K562 (cell line): ENCODE data around the gene FAM174C. TPM values are rescaled to one million over a fixed set of nuclear protein-coding genes. Genes with fewer than 3 reads are reported as not detected.

ENCODE experiments used
- ATAC-seq: fragments of 200-7000 bp; cut with Tn5 transposase; 3 replicates; pipeline ENCODE4 v1.9.1; 2020; ENCODE audit warnings: moderate library complexity
- BruUV-seq: library from RNA; stranded (reverse); fragments of 400-500 nt; replicated peaks from 2 replicates; lab custom pipeline; 2021; lab: Mats Ljungman, UMichigan
- CTCF ChIA-PET: fragments of 300-600 bp; formaldehyde crosslinking; extraction: SDS; loops from one replicate; lab custom pipeline; 2021; ENCODE audit warnings: low intra/inter-chr PET ratio; lab: Yijun Ruan, JAX
- POLR2A ChIA-PET: fragments of 300-600, 350-650 bp; sonication (Branson Sonifier 250); formaldehyde crosslinking; extraction: SDS; loops from one replicate; lab custom pipeline; 2021; ENCODE audit warnings: antibody characterized with exemption, inconsistent platforms; lab: Yijun Ruan, JAX
- DNase-seq, 4 experiments: peaks; one replicate each; pipeline versions ENCODE4 v3.0.0 to v3.0.0-alpha.2; 2011 to 2018; ENCODE audit warnings: low spot score in 3 of 4, mixed read lengths in 3 of 4; ENCODE audit errors: extremely low read depth in 1 of 4
- FAIRE-seq: peaks from 2 replicates; lab custom pipeline; 2011; peaks lifted over from hg19 to GRCh38; lab: Jason Lieb, UNC
- H2AFZ ChIP-seq: 2 replicates; pipeline ENCODE4 v1.6.0; 2011; ENCODE audit warnings: low read depth, low read length, control low read depth, inconsistent platforms
- H3K27ac ChIP-seq: fragments of 200-600 bp; 3 replicates; pipeline ENCODE4 v1.8.0; 2011; ENCODE audit warnings: low read depth, mild to moderate bottlenecking, control low read depth, inconsistent platforms, low read length, moderate library complexity, mixed read lengths; ENCODE audit errors: extremely low read depth
- H3K27me3 ChIP-seq, 2 experiments: fragments of 300-600 bp in 1 of 2; 2 replicates in 1 of 2; 3 replicates in 1 of 2; pipeline versions ENCODE4 v1.6.0 to v1.8.0; 2011; ENCODE audit warnings: inconsistent platforms in 2 of 2, low read length in 2 of 2, mild to moderate bottlenecking in 1 of 2, mixed read lengths in 1 of 2, moderate library complexity in 1 of 2; ENCODE audit not compliant: control insufficient read depth in 2 of 2, insufficient read depth in 2 of 2
- H3K36me3 ChIP-seq: fragments of 300-600 bp; 3 replicates; pipeline ENCODE4 v1.8.0; 2011; ENCODE audit warnings: mild to moderate bottlenecking, low read length, inconsistent platforms; ENCODE audit not compliant: control insufficient read depth, insufficient read depth
- H3K4me1 ChIP-seq, 2 experiments: fragments of 200-600 bp in 1 of 2; replicated peaks in 1 of 2; 2 replicates in 1 of 2; 3 replicates in 1 of 2; pipeline versions ENCODE4 v1.5.1 to v1.8.0; 2011; ENCODE audit warnings: inconsistent platforms in 2 of 2, low read length in 2 of 2, mild to moderate bottlenecking in 1 of 2, mixed read lengths in 1 of 2, moderate library complexity in 1 of 2; ENCODE audit not compliant: control insufficient read depth in 2 of 2, insufficient read depth in 2 of 2
- H3K4me2 ChIP-seq: 2 replicates; pipeline ENCODE4 v1.6.1; 2011; ENCODE audit warnings: low read length, control low read depth, inconsistent platforms, mixed read lengths; ENCODE audit not compliant: insufficient read depth
- H3K4me3 ChIP-seq: fragments of 200-600 bp; sonication (generic), shearing (Covaris generic); 2 replicates; pipeline ENCODE4 v1.5.1; 2016; ENCODE audit warnings: control low read depth, inconsistent platforms
- H3K79me2 ChIP-seq: fragments of 200-600 bp; 3 replicates; pipeline ENCODE4 v1.8.0; 2011; ENCODE audit warnings: low read length, inconsistent platforms; ENCODE audit not compliant: control insufficient read depth, insufficient read depth
- H3K9ac ChIP-seq, 2 experiments: 2 replicates each; pipeline versions ENCODE4 v1.6.0 to v1.6.1; 2011; ENCODE audit warnings: low read depth in 2 of 2, low read length in 2 of 2, control low read depth in 1 of 2, inconsistent platforms in 1 of 2, mild to moderate bottlenecking in 1 of 2, mixed read lengths in 1 of 2; ENCODE audit not compliant: insufficient read depth in 1 of 2
- H3K9me1 ChIP-seq: one replicate; pipeline ENCODE4 v1.6.0; 2011; ENCODE audit warnings: inconsistent platforms, mild to moderate bottlenecking, low read length, moderate library complexity; ENCODE audit not compliant: control insufficient read depth, insufficient read depth
- H3K9me3 ChIP-seq: replicated peaks from 2 replicates; pipeline ENCODE4 v1.5.1; 2011; ENCODE audit warnings: low read depth, low read length, inconsistent platforms; ENCODE audit not compliant: control insufficient read depth, insufficient read depth
- H4K20me1 ChIP-seq: replicated peaks from 2 replicates; pipeline ENCODE4 v1.6.1; 2011; ENCODE audit warnings: low read length, inconsistent platforms, mixed read lengths; ENCODE audit not compliant: control insufficient read depth, insufficient read depth
- CC2D1A ChIP-seq: fragments of 450-650 bp; IDR thresholded peaks from 2 replicates; pipeline ENCODE4 v1.6.1; 2017; ENCODE audit warnings: mild to moderate bottlenecking
- CHD4 ChIP-seq: fragments of 200-600 bp; sonication (generic); IDR thresholded peaks from 3 replicates; pipeline ENCODE4 v1.6.1; 2012; ENCODE audit warnings: low read depth, mild to moderate bottlenecking, mixed read lengths, low read length, inconsistent platforms; ENCODE audit not compliant: insufficient read depth, insufficient replicate concordance, poor library complexity, severe bottlenecking
- ELF2 ChIP-seq: fragments of 250-450 bp; sonication (Bioruptor Pico); IDR thresholded peaks from 2 replicates; pipeline ENCODE4 v1.5.0; 2021; ENCODE audit warnings: mild to moderate bottlenecking
- HDAC3 ChIP-seq: fragments of 450-650 bp; IDR thresholded peaks from 2 replicates; pipeline ENCODE4 v1.6.1; 2018; ENCODE audit warnings: borderline replicate concordance, mild to moderate bottlenecking, moderate library complexity; ENCODE audit not compliant: partially characterized antibody
- POLR3G ChIP-seq: IDR thresholded peaks from 2 replicates; pipeline ENCODE4 v1.6.1; 2011; ENCODE audit not compliant: insufficient read length, insufficient replicate concordance; ENCODE audit errors: extremely low read depth
- RBM34 ChIP-seq: fragments of 200-400 bp; formaldehyde crosslinking; IDR thresholded peaks from 2 replicates; pipeline ENCODE4 v1.6.1; 2018; ENCODE audit warnings: low read length, borderline replicate concordance; ENCODE audit not compliant: insufficient read depth
- SMAD3 ChIP-seq: fragments of 450-650 bp; formaldehyde crosslinking; conservative IDR thresholded peaks from 2 replicates; pipeline ENCODE4 v1.4.0; 2020; ENCODE audit warnings: mild to moderate bottlenecking
- TRIM24 ChIP-seq, 2 experiments: fragments of 450-650 bp; IDR thresholded peaks; 2 replicates each; pipeline ENCODE4 v1.6.1; 2016
- ZBTB7A ChIP-seq: IDR thresholded peaks from 2 replicates; pipeline ENCODE4 v1.6.1; 2011; ENCODE audit warnings: low read depth, mild to moderate bottlenecking, low read length, moderate library complexity, borderline replicate concordance; ENCODE audit not compliant: control insufficient read depth
- ZNF583 ChIP-seq: fragments of 250-450 bp; sonication (Bioruptor Pico); IDR thresholded peaks from 2 replicates; pipeline ENCODE4 v1.4.0; 2020
- WGBS: fragments of 100-300 bp; shearing (Covaris generic); methylation state at CpG from one replicate; pipeline ENCODE4 v1.1.6; 2016; ENCODE audit warnings: low coverage, mixed read lengths; ENCODE audit not compliant: insufficient coverage; ENCODE audit errors: missing lambda C conversion rate; 5-methylcytosine and 5-hydroxymethylcytosine counted together
- in situ Hi-C: fragments of 300-500 bp; cut with MboI; formaldehyde crosslinking; loops from 4 replicates; pipeline ENCODE4 v1.15.0; 2018; ENCODE audit warnings: inconsistent platforms, mixed read lengths
- intact Hi-C: fragments of 100-400 bp; cut with micrococcal nuclease; formaldehyde crosslinking; loops from 2 replicates; pipeline ENCODE4 v1.14.2; 2022
- polyA plus RNA-seq, 8 experiments: library from polyadenylated mRNA; depleted of rRNA in 4 of 8; stranded (reverse) in 5 of 8; unstranded in 3 of 8; fragments of >200 nt; fragmentation: Nextera tagmentation in 2 of 8; fragmentation: Illumina TruSeq in 1 of 8; extraction: Ambion mirVana in 2 of 8; extraction: Trizol in 1 of 8; gene quantifications; 2 replicates each; pipeline versions ENCODE4 v1.2.1 to v1.2.3, GENCODE V29; 2011 to 2014; ENCODE audit warnings: inconsistent platforms in 1 of 8, missing spikeins in 1 of 8
- total RNA-seq, 7 experiments: library from RNA; depleted of rRNA in 6 of 7; stranded (reverse); fragments of >200 nt in 6 of 7; fragmentation: Illumina TruSeq in 2 of 7; extraction: Trizol in 2 of 7; gene quantifications; 2 replicates each; pipeline versions ENCODE4 v1.2.1 to v1.2.3, GENCODE V29; 2011 to 2021; ENCODE audit warnings: low replicate concordance in 1 of 7
- TF ChIP-seq, protein P1 (sequence below): fragments of 250-450 bp; sonication (Bioruptor Pico); IDR thresholded peaks from 2 replicates; pipeline ENCODE4 v1.5.0; 2021; ENCODE audit warnings: mild to moderate bottlenecking, moderate library complexity
- TF ChIP-seq, protein P2 (sequence below), 3 experiments: fragments of 200-800 bp in 1 of 3; sonication (Bioruptor generic) in 1 of 3; sonication (generic) in 1 of 3; formaldehyde crosslinking in 1 of 3; IDR thresholded peaks; 2 replicates each; pipeline versions ENCODE4 v1.6.1 to v1.8.0; 2016 to 2022; ENCODE audit warnings: mild to moderate bottlenecking in 2 of 3, missing compliant biosample characterization in 2 of 3, missing genetic modification characterization in 2 of 3, missing genetic modification reagents in 1 of 3
- TF ChIP-seq, protein P3 (sequence below): sonication (generic); formaldehyde crosslinking; IDR thresholded peaks from 2 replicates; pipeline ENCODE4 v1.5.0; 2020; ENCODE audit warnings: missing genetic modification reagents
- TF ChIP-seq, protein P4 (sequence below): sonication (generic); formaldehyde crosslinking; IDR thresholded peaks from 2 replicates; pipeline ENCODE4 v1.8.0; 2022; ENCODE audit warnings: mild to moderate bottlenecking, missing genetic modification reagents

FAM174C gene
- total and polyA plus RNA-seq, 9 of the 15 experiments (the other 6 are each of a cell fraction or from before 2014, with no cell fraction given) = 0.66 to 89.6 (median 20.3) TPM

DNA sequence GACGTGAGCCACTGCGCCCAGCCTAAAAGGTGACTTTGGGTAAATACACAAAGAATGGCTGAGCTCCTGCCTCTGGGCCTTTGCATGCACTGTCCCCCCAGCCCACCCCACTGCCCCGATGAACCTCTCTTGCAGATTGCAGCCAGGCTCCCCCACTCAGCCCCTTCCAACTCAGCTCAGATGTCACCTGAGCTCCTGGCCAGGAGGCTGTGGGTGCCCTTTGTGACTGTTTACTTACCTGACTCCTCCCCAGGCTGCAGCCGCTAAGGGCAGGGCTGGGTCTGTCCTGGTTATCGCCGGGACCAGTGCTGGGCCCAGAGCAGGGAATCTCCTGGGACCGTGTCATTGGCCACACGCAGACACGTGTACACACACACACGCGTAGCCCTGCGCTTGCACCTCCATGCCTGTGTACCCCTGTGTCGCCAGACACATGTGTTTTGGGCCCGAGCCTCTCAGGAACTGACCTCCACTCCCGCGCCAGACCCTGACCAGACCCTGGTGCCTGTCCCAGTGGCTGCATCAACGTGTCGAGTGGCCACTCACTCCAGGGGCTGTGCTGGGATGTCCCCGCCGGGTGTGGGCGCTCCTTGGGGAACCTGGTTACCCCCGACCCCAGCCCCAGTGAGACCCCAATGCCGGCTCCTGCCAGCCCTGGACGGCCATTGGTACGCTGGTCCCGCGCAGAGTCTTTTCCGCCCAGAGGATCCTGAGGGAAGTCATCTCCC, 29.0 kb downstream of the FAM174C start:
- DNase-seq (peak in 1 of 4 experiments; percentile 36), FAIRE-seq (no peak), ATAC-seq (peak; percentile 41)
- WGBS = 57% methylated on average over 19 of the region's 28 CpGs
- POLR2A ChIA-PET = interaction anchor here (3.4 kb wide), 1 partner anchor 35 kb away, joined by 13 read pairs; the partner anchor contains the start of gene CIRBP
- Histone ChIP-seq H3K9me1 (no peaks in the 10 kb centered on the region), H4K20me1 (peaks cover 1% of the 10 kb centered on the region; the same call in 1 of the 2 replicates), H3K9ac (peak overlapping the region in 1 of 2 experiments; percentile 66; a peak in 2 of 4 replicates), H3K27ac (no peak overlapping the region), H3K9me3 (no peaks in the 10 kb centered on the region), H3K36me3 (no peaks in the 10 kb centered on the region), H3K4me3 (no peak overlapping the region), H2AFZ (peak overlapping the region; percentile 70), H3K27me3 (peaks cover 6 to 11% of the 10 kb centered on the region in 2 experiments; a peak in 3 of 5 replicates), H3K4me1 (peaks cover 6 to 55% of the 10 kb centered on the region in 2 experiments), H3K79me2 (peaks cover 11% of the 10 kb centered on the region; the same call in 2 of the 3 replicates), H3K4me2 (no peak overlapping the region; the same call in 1 of the 2 replicates)
- intact Hi-C loops = no loop called here
- in situ Hi-C loops = no loop called here
- CTCF ChIA-PET = no interaction called here
- BruUV-seq = no TSS peak
- TF ChIP-seq HDAC3 (no peak), CC2D1A (no peak), TRIM24 (IDR thresholded peaks at IDR 0.05) (no peak), RBM34 (no peak), CHD4 (no peak), ZBTB7A (peak; percentile 21; the same call in 1 of the 2 replicates), ZNF583 (no peak), ELF2 (CRISPR knock-in tag) (no peak), SMAD3 (CRISPR knock-in tag) (no peak), POLR3G (no peak)
- TF ChIP-seq, protein P1, sequence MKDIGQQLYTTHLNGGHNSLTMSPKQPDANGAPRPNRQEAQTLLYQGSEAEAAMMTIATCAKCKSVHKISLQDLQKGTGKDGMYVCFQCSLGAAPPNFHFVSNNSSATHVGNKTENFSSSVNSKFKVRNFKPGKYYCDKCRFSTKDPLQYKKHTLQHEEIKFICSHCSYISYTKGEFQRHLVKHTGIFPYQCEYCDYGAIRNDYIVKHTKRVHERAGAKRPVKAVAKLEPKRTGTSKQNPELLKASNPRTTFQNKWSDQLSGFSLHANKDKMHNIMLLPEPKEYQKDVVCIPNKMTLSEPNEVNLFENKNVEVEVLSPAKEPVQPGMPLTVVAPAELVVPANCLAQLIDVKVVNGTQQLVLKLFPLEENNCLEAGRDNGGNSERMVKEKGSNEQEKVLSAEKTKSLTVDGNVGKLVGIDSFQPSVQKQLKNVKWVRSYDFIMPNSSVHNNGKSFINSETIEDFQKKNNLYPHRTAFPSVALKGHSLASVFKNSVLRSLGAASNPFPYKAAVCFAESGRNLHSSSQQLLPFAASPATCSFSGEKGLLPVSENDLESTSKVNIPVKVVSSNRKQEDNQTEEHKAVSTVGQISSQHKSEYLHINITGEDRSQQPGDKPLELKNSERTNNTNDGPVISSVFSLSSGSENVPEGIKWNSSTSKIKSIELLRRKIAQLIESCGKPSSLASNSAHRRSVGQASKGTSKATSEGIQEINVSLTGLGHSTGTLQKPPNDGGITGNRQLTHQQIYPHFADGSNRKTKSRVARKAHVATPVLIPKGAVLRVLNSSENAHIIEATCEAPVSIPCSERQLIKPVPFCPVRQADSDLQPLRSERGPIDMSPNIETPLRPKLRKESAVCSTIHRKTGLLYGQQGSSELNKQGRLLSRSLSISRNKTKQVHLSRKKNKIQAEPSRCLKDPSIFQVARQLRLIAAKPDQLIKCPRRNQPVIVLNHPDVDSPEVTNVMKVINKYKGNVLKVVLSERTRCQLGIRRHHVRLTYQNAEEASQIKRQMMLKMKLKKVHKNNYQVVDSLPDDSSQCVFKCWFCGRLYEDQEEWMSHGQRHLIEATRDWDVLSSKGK (CRISPR knock-in tag) = no peak
- TF ChIP-seq, protein P2, sequence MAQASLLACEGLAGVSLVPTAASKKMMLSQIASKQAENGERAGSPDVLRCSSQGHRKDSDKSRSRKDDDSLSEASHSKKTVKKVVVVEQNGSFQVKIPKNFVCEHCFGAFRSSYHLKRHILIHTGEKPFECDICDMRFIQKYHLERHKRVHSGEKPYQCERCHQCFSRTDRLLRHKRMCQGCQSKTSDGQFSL (CRISPR knock-in tag; IDR thresholded peaks at IDR 0.05) = no peak
- TF ChIP-seq, protein P2 (tag; IDR thresholded peaks at IDR 0.05) = no peak
- TF ChIP-seq, protein P3, sequence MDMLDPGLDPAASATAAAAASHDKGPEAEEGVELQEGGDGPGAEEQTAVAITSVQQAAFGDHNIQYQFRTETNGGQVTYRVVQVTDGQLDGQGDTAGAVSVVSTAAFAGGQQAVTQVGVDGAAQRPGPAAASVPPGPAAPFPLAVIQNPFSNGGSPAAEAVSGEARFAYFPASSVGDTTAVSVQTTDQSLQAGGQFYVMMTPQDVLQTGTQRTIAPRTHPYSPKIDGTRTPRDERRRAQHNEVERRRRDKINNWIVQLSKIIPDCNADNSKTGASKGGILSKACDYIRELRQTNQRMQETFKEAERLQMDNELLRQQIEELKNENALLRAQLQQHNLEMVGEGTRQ (CRISPR knock-in tag) = peak; percentile 36; the same call in 1 of the 2 replicates
- TF ChIP-seq, protein P4, sequence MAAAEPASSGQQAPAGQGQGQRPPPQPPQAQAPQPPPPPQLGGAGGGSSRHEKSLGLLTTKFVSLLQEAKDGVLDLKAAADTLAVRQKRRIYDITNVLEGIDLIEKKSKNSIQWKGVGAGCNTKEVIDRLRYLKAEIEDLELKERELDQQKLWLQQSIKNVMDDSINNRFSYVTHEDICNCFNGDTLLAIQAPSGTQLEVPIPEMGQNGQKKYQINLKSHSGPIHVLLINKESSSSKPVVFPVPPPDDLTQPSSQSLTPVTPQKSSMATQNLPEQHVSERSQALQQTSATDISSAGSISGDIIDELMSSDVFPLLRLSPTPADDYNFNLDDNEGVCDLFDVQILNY (CRISPR knock-in tag) = no peak
